Nephron progenitor cell (in vitro differentiated cells): ENCODE results near the gene IMP4.

Experiments used
- DNase-seq: peaks from one replicate; pipeline ENCODE4 v3.0.0; 2021
- H3K27ac Mint-ChIP-seq: 2 replicates; pipeline ENCODE4 v1.8.0; 2021; ENCODE audit warnings: mild to moderate bottlenecking, moderate library complexity, mixed read lengths
- H3K27me3 Mint-ChIP-seq: 2 replicates; pipeline ENCODE4 v1.8.0; 2021; ENCODE audit warnings: mild to moderate bottlenecking, low read depth, mixed read lengths; ENCODE audit not compliant: poor library complexity
- H3K36me3 Mint-ChIP-seq: 2 replicates; pipeline ENCODE4 v1.8.0; 2021; ENCODE audit warnings: low read depth, mixed read lengths
- H3K4me1 Mint-ChIP-seq: 2 replicates; pipeline ENCODE4 v1.8.0; 2021; ENCODE audit warnings: mixed read lengths
- H3K4me3 Mint-ChIP-seq: 2 replicates; pipeline ENCODE4 v1.8.0; 2021; ENCODE audit warnings: mild to moderate bottlenecking, moderate library complexity, mixed read lengths
- H3K9me3 Mint-ChIP-seq: 2 replicates; pipeline ENCODE4 v1.8.0; 2021; ENCODE audit warnings: mild to moderate bottlenecking, moderate library complexity, mixed read lengths
- CTCF ChIP-seq: fragments of 200-600 bp; sonication (generic); IDR thresholded peaks from 2 replicates; pipeline ENCODE4 v1.5.0; 2021; ENCODE audit warnings: antibody characterized with exemption

The IMP4 gene

DNA sequence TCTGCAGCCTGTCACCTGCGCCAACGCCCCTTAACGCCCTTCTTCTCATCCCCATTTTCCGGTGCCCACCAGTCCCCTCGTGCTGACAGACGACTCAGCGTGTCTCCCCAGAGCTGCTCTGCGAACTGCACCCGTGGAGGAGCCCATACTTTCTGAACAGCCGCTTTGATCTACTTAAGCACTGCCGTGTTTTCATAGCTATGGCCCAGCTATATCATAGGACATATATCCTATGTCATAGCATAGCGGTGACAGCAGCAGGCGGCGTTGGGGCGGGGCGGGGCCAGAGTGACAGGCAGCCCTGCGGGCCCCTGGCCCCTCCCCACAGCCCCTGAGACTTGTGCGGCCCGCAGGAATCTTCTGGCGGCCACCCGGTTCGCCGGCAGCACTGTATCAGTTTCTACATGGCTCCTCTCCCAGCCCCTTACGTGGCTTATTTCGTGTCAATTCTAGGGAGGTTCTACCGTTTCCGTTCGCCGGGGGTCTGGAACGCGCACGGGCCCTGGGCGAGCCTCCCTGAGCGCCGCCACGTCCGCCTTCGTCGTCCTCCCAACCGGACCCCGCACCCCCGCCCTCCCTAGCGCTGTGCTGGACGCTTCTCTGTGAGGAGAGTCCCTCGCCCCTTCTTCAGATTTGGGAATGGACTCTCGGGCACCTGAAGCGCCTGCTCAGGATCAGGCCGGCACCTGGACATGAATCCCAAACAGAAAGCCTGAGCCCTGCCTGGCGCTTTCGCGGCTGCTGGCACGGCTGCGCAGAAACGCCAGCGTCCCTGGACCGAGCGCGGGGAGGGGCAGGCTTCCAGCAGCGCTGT is 48.6 kb downstream of the IMP4 start:
- Mint-ChIP-seq H3K27ac (peak overlapping the region; percentile 51), H3K9me3 (no peaks in the 10 kb centered on the region), H3K27me3 (peaks cover 17% of the 10 kb centered on the region), H3K36me3 (no peaks in the 10 kb centered on the region), H3K4me1 (peaks cover 20% of the 10 kb centered on the region), H3K4me3 (peak overlapping the region; percentile 87)
- TF ChIP-seq CTCF: no peak
- peak; percentile 86 for DNase-seq

- H3K27ac Mint-ChIP-seq: peak overlapping the region; percentile 51
- no peak for TF ChIP-seq CTCF
- peaks cover 20% of the 10 kb centered on the region for H3K4me1 Mint-ChIP-seq
- DNase-seq: peak; percentile 29
- peak overlapping the region; percentile 87 for H3K4me3 Mint-ChIP-seq
- H3K36me3 Mint-ChIP-seq: no peaks in the 10 kb centered on the region
- peaks cover 15% of the 10 kb centered on the region for H3K27me3 Mint-ChIP-seq
- H3K9me3 Mint-ChIP-seq: no peaks in the 10 kb centered on the region
Measured at GRCh38 chr2:130391872-130392670, 49.4 kb downstream of the IMP4 start.

GRCh38 chr2:130393318-130393910 is 50.7 kb downstream of the IMP4 start:
- no peak for DNase-seq
- H3K27me3 Mint-ChIP-seq: peaks cover 11% of the 10 kb centered on the region
- TF ChIP-seq CTCF: no peak
- H3K27ac Mint-ChIP-seq: no peak overlapping the region
- peak overlapping the region; percentile 42 for H3K4me3 Mint-ChIP-seq
- H3K4me1 Mint-ChIP-seq: peaks cover 20% of the 10 kb centered on the region
- H3K36me3 Mint-ChIP-seq: no peaks in the 10 kb centered on the region
- H3K9me3 Mint-ChIP-seq: no peaks in the 10 kb centered on the region
